H1 (cell line): Measurements from ENCODE around the gene NDUFV1. TPM values are rescaled to one million over a fixed set of nuclear protein-coding genes. Genes with fewer than 3 reads are reported as not detected.

Source experiments
- CTCF ChIA-PET: fragments of 300-600 bp; sonication (Branson Sonifier 250); formaldehyde crosslinking; loops from one replicate; lab custom pipeline; 2021; ENCODE audit not compliant: partially characterized antibody; lab: Charles Lee
- POLR2A ChIA-PET: fragments of 300-600 bp; sonication (Branson Sonifier 250); formaldehyde crosslinking; loops from one replicate; lab custom pipeline; 2021; ENCODE audit warnings: inconsistent platforms; ENCODE audit not compliant: partially characterized antibody; lab: Charles Lee
- DNase-seq, 2 experiments: peaks; one replicate each; pipeline versions ENCODE4 v3.0.0 to v3.0.0-alpha.2; 2010 to 2022; ENCODE audit warnings: low spot score in 2 of 2, low read depth in 1 of 2, mixed read lengths in 1 of 2
- FAIRE-seq: peaks from 2 replicates; lab custom pipeline; 2011; peaks lifted over from hg19 to GRCh38; lab: Jason Lieb, UNC
- H2AFZ ChIP-seq: 2 replicates; pipeline ENCODE4 v1.8.1; 2012; ENCODE audit warnings: low read length, inconsistent platforms
- H2AK5ac ChIP-seq: 2 replicates; pipeline ENCODE4 v1.6.1; 2013; ENCODE audit warnings: low read depth, low read length
- H2BK120ac ChIP-seq: replicated peaks from 2 replicates; pipeline ENCODE3; 2013; ENCODE audit warnings: low read depth, low read length, inconsistent platforms
- H2BK12ac ChIP-seq: 2 replicates; pipeline ENCODE4 v1.6.1; 2013; ENCODE audit warnings: low read depth, low read length
- H2BK15ac ChIP-seq: 2 replicates; pipeline ENCODE4 v1.6.1; 2013; ENCODE audit warnings: low read length
- H2BK20ac ChIP-seq: 2 replicates; pipeline ENCODE4 v1.6.1; 2013; ENCODE audit warnings: low read length
- H2BK5ac ChIP-seq: 2 replicates; pipeline ENCODE4 v1.6.1; 2013; ENCODE audit warnings: low read depth, low read length
- H3K14ac ChIP-seq: 2 replicates; pipeline ENCODE4 v1.6.1; 2013; ENCODE audit warnings: inconsistent platforms; ENCODE audit not compliant: insufficient read length
- H3K18ac ChIP-seq: 2 replicates; pipeline ENCODE4 v1.6.1; 2013; ENCODE audit warnings: low read length; ENCODE audit errors: extremely low read depth
- H3K23ac ChIP-seq: 2 replicates; pipeline ENCODE4 v1.6.1; 2013; ENCODE audit warnings: inconsistent platforms; ENCODE audit not compliant: insufficient read length
- H3K23me2 ChIP-seq: 2 replicates; pipeline ENCODE4 v1.6.1; 2013; ENCODE audit warnings: low read depth, low read length
- H3K27ac ChIP-seq: 2 replicates; pipeline ENCODE4 v1.6.1; 2011; ENCODE audit warnings: low read depth, low read length, inconsistent platforms
- H3K27me3 ChIP-seq, 4 experiments: replicated peaks in 1 of 4; 1 replicate in 1 of 4; 2 replicates in 3 of 4; pipeline versions ENCODE4 v1.6.1 to v1.8.1; 2011 to 2013; ENCODE audit warnings: low read length in 3 of 4, mild to moderate bottlenecking in 3 of 4, inconsistent platforms in 2 of 4, mixed read lengths in 2 of 4, moderate library complexity in 1 of 4; ENCODE audit not compliant: control insufficient read depth in 3 of 4, insufficient read depth in 3 of 4; ENCODE audit errors: extremely low read depth in 1 of 4
- H3K36me3 ChIP-seq, 4 experiments: 2 replicates each; pipeline versions ENCODE4 v1.6.1 to v1.8.1; 2011 to 2013; ENCODE audit warnings: mild to moderate bottlenecking in 4 of 4, low read length in 3 of 4, moderate library complexity in 2 of 4, control low read depth in 1 of 4, inconsistent platforms in 1 of 4; ENCODE audit not compliant: insufficient read depth in 4 of 4, control insufficient read depth in 2 of 4
- H3K4ac ChIP-seq: replicated peaks from 2 replicates; pipeline ENCODE3; 2013; ENCODE audit warnings: low read length, low read depth, mixed read lengths, inconsistent platforms; ENCODE audit not compliant: insufficient read length
- H3K4me1 ChIP-seq, 4 experiments: replicated peaks in 1 of 4; 1 replicate in 1 of 4; 2 replicates in 3 of 4; pipeline versions ENCODE4 v1.6.1 to v1.8.1; 2011 to 2013; ENCODE audit warnings: low read length in 3 of 4, inconsistent platforms in 2 of 4, mixed read lengths in 1 of 4; ENCODE audit not compliant: insufficient read depth in 4 of 4, control insufficient read depth in 3 of 4
- H3K4me2 ChIP-seq, 2 experiments: 2 replicates each; pipeline versions ENCODE4 v1.6.1 to v1.8.1; 2011 to 2013; ENCODE audit warnings: low read depth in 2 of 2, low read length in 2 of 2, control low read depth in 1 of 2, inconsistent platforms in 1 of 2, mild to moderate bottlenecking in 1 of 2; ENCODE audit not compliant: insufficient read depth in 1 of 2
- H3K4me3 ChIP-seq, 4 experiments: fragments of 200-600, 300-600 bp in 1 of 4; sonication (generic), shearing (Covaris generic), sonication (Bioruptor Twin) in 1 of 4; 2 replicates each; pipeline versions ENCODE4 v1.5.1 to v1.8.1; 2011 to 2016; ENCODE audit warnings: low read length in 4 of 4, low read depth in 3 of 4, control low read depth in 2 of 4, inconsistent platforms in 2 of 4, mild to moderate bottlenecking in 2 of 4, mixed read lengths in 1 of 4, moderate library complexity in 1 of 4; ENCODE audit not compliant: insufficient read depth in 2 of 4; ENCODE audit errors: extremely low read depth in 1 of 4
- H3K56ac ChIP-seq: replicated peaks from 2 replicates; pipeline ENCODE3; 2013; ENCODE audit warnings: low read depth, mild to moderate bottlenecking, mixed read lengths, low read length, inconsistent platforms; ENCODE audit not compliant: insufficient read length
- H3K79me1 ChIP-seq: 2 replicates; pipeline ENCODE4 v1.6.1; 2013; ENCODE audit warnings: low read depth, low read length, control low read depth
- H3K79me2 ChIP-seq, 2 experiments: 2 replicates each; pipeline versions ENCODE4 v1.6.1 to v1.8.1; 2012 to 2013; ENCODE audit warnings: low read length in 2 of 2, mild to moderate bottlenecking in 2 of 2, inconsistent platforms in 1 of 2; ENCODE audit not compliant: insufficient read depth in 2 of 2, control insufficient read depth in 1 of 2
- H3K9ac ChIP-seq, 4 experiments: replicated peaks in 1 of 4; 1 replicate in 1 of 4; 2 replicates in 3 of 4; pipeline versions ENCODE4 v1.6.1 to v1.8.1; 2011 to 2013; ENCODE audit warnings: low read depth in 3 of 4, low read length in 3 of 4, control low read depth in 2 of 4, mild to moderate bottlenecking in 2 of 4, moderate library complexity in 2 of 4, inconsistent platforms in 1 of 4; ENCODE audit errors: extremely low read depth in 1 of 4
- H3K9me3 ChIP-seq, 2 experiments: 2 replicates each; pipeline versions ENCODE4 v1.6.1 to v1.8.1; 2012 to 2013; ENCODE audit warnings: mild to moderate bottlenecking in 2 of 2, moderate library complexity in 2 of 2, control low read depth in 1 of 2, inconsistent platforms in 1 of 2, low read depth in 1 of 2, low read length in 1 of 2, mixed read lengths in 1 of 2; ENCODE audit not compliant: insufficient read depth in 2 of 2
- H4K20me1 ChIP-seq, 2 experiments: replicated peaks in 1 of 2; 2 replicates each; pipeline versions ENCODE3 to v1.8.1; 2011 to 2013; ENCODE audit warnings: inconsistent platforms in 2 of 2, low read length in 2 of 2, mild to moderate bottlenecking in 1 of 2; ENCODE audit not compliant: insufficient read depth in 2 of 2, control insufficient read depth in 1 of 2
- H4K5ac ChIP-seq: 2 replicates; pipeline ENCODE4 v1.6.1; 2013; ENCODE audit warnings: low read length, low read depth, mixed read lengths, inconsistent platforms; ENCODE audit not compliant: insufficient read length
- H4K8ac ChIP-seq: 2 replicates; pipeline ENCODE4 v1.8.0; 2013; ENCODE audit warnings: mild to moderate bottlenecking, moderate library complexity, low read length, inconsistent platforms; ENCODE audit not compliant: insufficient read depth; ENCODE audit errors: extremely low read depth
- H4K91ac ChIP-seq: replicated peaks from 2 replicates; pipeline ENCODE3; 2013; ENCODE audit warnings: low read length, mixed read lengths, inconsistent platforms; ENCODE audit not compliant: insufficient read length
- CTBP2 ChIP-seq: IDR thresholded peaks from 2 replicates; pipeline ENCODE4 v1.7.0; 2011; ENCODE audit warnings: borderline replicate concordance, mild to moderate bottlenecking, moderate library complexity, mixed read lengths, low read length; ENCODE audit not compliant: insufficient read depth, insufficient read length
- FOSL1 ChIP-seq: IDR thresholded peaks from 2 replicates; pipeline ENCODE4 v1.6.1; 2011; ENCODE audit warnings: mild to moderate bottlenecking, low read depth, low read length, moderate library complexity; ENCODE audit not compliant: insufficient read depth
- JUN ChIP-seq: IDR thresholded peaks from 2 replicates; pipeline ENCODE4 v1.6.1; 2011; ENCODE audit warnings: low read depth, mild to moderate bottlenecking, improper control_type of control experiment, low read length
- JUND ChIP-seq: IDR thresholded peaks from 2 replicates; pipeline ENCODE4 v1.6.1; 2011; ENCODE audit warnings: mild to moderate bottlenecking, improper control_type of control experiment, low read length
- KDM4A ChIP-seq: IDR thresholded peaks from one replicate; pipeline ENCODE4 v1.7.1; 2012; ENCODE audit warnings: low read depth, mild to moderate bottlenecking, moderate library complexity, low read length, inconsistent platforms; ENCODE audit not compliant: severe bottlenecking
- RAD21 ChIP-seq, 2 experiments: IDR thresholded peaks in 1 of 2; conservative IDR thresholded peaks in 1 of 2; 2 replicates each; pipeline ENCODE4 v1.6.1; 2011; ENCODE audit warnings: low read depth in 2 of 2, low read length in 2 of 2, improper control_type of control experiment in 1 of 2, inconsistent platforms in 1 of 2, mild to moderate bottlenecking in 1 of 2, moderate library complexity in 1 of 2
- SIX5 ChIP-seq: IDR thresholded peaks from 2 replicates; pipeline ENCODE4 v1.6.1; 2011; ENCODE audit warnings: mild to moderate bottlenecking, low read depth, low read length
- TEAD4 ChIP-seq: IDR thresholded peaks from 2 replicates; pipeline ENCODE4 v1.6.1; 2012; ENCODE audit warnings: low read depth, low read length, inconsistent platforms, mixed read lengths
- WGBS, 2 experiments: shearing (Covaris generic) in 1 of 2; methylation state at CpG; one replicate each; pipeline versions ENCODE4 v1.1.6 to v1.1.7; 2013 to 2015; ENCODE audit warnings: low lambda C conversion rate in 2 of 2, mixed read lengths in 2 of 2, inconsistent platforms in 1 of 2, low coverage in 1 of 2, missing lambda C conversion rate in 1 of 2; ENCODE audit not compliant: insufficient replicate concordance in 2 of 2, insufficient coverage in 1 of 2, insufficient read length in 1 of 2; ENCODE audit errors: extremely low coverage in 1 of 2, missing lambda C conversion rate in 1 of 2; 5-methylcytosine and 5-hydroxymethylcytosine counted together
- polyA plus RNA-seq, 7 experiments: library from polyadenylated mRNA; depleted of rRNA in 3 of 7; stranded (reverse) in 5 of 7; unstranded in 2 of 7; fragments of >200 nt in 5 of 7; fragments of 200-250 nt in 2 of 7; gene quantifications; 1 replicate in 5 of 7; 2 replicates in 1 of 7; 4 replicates in 1 of 7; pipeline versions ENCODE4 v1.2.1 to v1.2.3, GENCODE V29; 2011 to 2013; ENCODE audit warnings: missing spikeins in 2 of 7, mixed read lengths in 2 of 7
- total RNA-seq: library from RNA; stranded (reverse); fragmentation: NEBNext Ultra II Directional; extraction: Animal tissue kit (Norgen Biotek cat#: 25700); gene quantifications from 2 replicates; pipeline ENCODE4 v1.2.1, GENCODE V29; 2021
- TF ChIP-seq, protein P1 (sequence below): IDR thresholded peaks from 2 replicates; pipeline ENCODE4 v1.6.1; 2012; ENCODE audit warnings: inconsistent platforms
- TF ChIP-seq, protein P2 (sequence below): IDR thresholded peaks from 2 replicates; pipeline ENCODE4 v1.6.1; 2011; ENCODE audit warnings: low read length, improper control_type of control experiment

NDUFV1 gene
- total and polyA plus RNA-seq, 2 of the 8 experiments (the other 6 are each of a cell fraction or from before 2014, with no cell fraction given) = 125 to 131 TPM

DNA sequence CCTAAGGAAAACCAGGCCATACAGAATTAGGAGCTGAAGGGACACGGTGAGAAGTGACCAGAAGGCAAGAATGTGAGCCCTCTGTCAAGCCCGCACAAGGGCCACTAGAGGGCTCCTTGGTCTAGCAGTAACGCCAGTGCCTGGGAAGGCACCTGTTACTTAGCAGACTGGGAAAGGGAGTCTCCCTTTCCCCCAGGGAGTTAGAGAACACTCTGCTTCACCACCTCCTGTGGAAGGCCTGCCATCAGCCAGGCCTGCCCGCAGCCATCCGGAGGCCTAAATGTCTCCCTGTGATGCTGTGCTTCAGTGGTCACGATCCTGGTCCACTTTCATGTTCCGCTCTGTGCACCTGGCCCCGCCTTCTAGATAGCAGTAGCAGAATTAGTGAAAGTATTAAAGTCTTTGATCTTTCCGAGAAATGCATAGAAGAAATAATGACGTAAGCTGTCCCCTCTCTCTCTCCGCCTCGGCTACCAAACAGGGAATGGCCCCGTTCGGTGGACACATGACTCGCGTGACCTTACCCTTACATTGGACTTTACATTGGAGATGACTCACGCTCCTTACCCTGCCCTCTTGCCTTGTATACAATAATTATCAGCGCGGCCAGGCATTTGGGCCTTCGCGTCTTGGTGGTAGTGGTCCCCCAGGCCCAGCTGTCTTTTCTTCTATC is 33.9 kb upstream of the NDUFV1 start:
- Histone ChIP-seq H3K56ac (no peak overlapping the region), H2BK120ac (no peak overlapping the region), H2BK5ac (no peak overlapping the region), H2BK12ac (no peak overlapping the region), H3K14ac (no peak overlapping the region), H3K4me1 (peaks cover 0 to 3% (median 0%) of the 10 kb centered on the region in 4 experiments; a peak in 1 of 7 replicates), H4K5ac (no peak overlapping the region), H2BK20ac (no peak overlapping the region), H3K4me3 (no peak overlapping the region), H4K20me1 (no peaks in the 10 kb centered on the region), H3K27me3 (no peaks in the 10 kb centered on the region; a peak in 1 of 7 replicates), H3K79me1 (no peaks in the 10 kb centered on the region), H2AK5ac (no peak overlapping the region), H3K18ac (no peak overlapping the region), H2AFZ (no peak overlapping the region), H2BK15ac (no peak overlapping the region), H3K4ac (no peak overlapping the region), H3K4me2 (no peak overlapping the region), H3K23me2 (no peaks in the 10 kb centered on the region), H3K79me2 (no peaks in the 10 kb centered on the region), H3K36me3 (no peaks in the 10 kb centered on the region), H4K91ac (no peak overlapping the region), H3K9ac (no peak overlapping the region), H3K23ac (no peak overlapping the region), H3K9me3 (peaks cover 0 to 4% of the 10 kb centered on the region in 2 experiments; a peak in 1 of 4 replicates), H3K27ac (no peak overlapping the region), H4K8ac (no peak overlapping the region)
- CTCF ChIA-PET = interaction anchor here (0.7 to 10.9 kb wide), 25 partner anchors 10 to 221 kb away, joined by 3 to 97 read pairs (median 4); partner anchors contain the start of gene GSTP1
- DNase-seq (no peak), FAIRE-seq (peak; percentile 7)
- 71% methylated on average over 21 of the region's 21 CpGs; no CpG with 5 or more reads in 1 of the 2 experiments for WGBS, 2 experiments
- POLR2A ChIA-PET = interaction anchor here (1.0 to 3.9 kb wide), 6 partner anchors 11 to 55 kb away, joined by 3 to 35 read pairs (median 4); partner anchors contain the start of gene GSTP1
- TF ChIP-seq SIX5 (no peak), CTBP2 (no peak), JUN (no peak), RAD21 (IDR thresholded peaks at IDR 0.05 in 1 of 2, conservative IDR thresholded peaks at IDR 0.05 in 1 of 2; ENCODE audit: low read depth in 2 of 2, low read length in 2 of 2) (peak; percentile 75 to 78), TEAD4 (peak; percentile 70), JUND (no peak), KDM4A (no peak), FOSL1 (no peak)
- TF ChIP-seq, protein P1, sequence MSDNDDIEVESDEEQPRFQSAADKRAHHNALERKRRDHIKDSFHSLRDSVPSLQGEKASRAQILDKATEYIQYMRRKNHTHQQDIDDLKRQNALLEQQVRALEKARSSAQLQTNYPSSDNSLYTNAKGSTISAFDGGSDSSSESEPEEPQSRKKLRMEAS = peak; percentile 7; the same call in 1 of the 2 replicates
- TF ChIP-seq, protein P2, sequence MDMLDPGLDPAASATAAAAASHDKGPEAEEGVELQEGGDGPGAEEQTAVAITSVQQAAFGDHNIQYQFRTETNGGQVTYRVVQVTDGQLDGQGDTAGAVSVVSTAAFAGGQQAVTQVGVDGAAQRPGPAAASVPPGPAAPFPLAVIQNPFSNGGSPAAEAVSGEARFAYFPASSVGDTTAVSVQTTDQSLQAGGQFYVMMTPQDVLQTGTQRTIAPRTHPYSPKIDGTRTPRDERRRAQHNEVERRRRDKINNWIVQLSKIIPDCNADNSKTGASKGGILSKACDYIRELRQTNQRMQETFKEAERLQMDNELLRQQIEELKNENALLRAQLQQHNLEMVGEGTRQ = no peak
